Mucosa of gallbladder (tissue), 1 donor: ENCODE data around the gene CRTAC1. TPM values are rescaled to one million over a fixed set of nuclear protein-coding genes. Genes with fewer than 3 reads are reported as not detected.
"Not testable (repeated sequence)": the region's sequence is repeated elsewhere in the genome, so short reads cannot be mapped to it uniquely, and the experiment has no call there.

Source experiments
- DNase-seq: peaks from one replicate; pipeline ENCODE4 v3.0.0-alpha.2; 2020; ENCODE audit warnings: low spot score
- total RNA-seq: library from RNA; stranded (reverse); gene quantifications from one replicate; pipeline ENCODE4 v1.2.1, GENCODE V29; 2021
- donor health status: DM: no; HTN: no; CAD: no.

The CRTAC1 gene
- total RNA-seq, 1 donor from 2014 or later = 1.6 TPM

GRCh38 chr10:97869091-97870042 is 161.1 kb downstream of the CRTAC1 start:
- DNase-seq = peak; percentile 89

DNA sequence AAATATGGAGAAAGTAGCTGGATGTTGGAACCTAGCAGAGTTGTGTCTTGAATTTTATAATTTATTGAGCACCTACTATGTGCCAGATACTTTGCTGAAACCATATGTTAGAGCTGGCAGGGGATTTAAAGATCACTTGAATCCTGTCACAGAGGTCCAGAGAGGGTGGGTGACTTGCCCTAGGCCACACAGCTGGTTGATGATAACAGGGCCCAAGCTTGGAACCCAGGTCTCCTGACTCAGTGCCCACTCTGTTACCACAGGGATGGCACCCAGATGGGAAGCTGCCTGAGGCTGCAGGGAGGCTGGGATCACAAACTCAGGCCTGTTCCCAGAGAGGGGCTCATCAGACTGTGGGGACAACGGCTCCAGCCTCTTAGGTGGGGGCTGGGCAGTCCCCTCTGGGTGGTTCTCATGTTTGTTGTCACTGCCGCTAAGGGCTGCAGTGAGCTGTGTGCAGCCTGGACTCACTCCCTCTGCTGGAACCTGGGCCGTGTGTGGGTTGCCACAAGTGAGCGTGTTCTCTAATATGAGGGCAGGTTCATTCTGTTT is 162.2 kb downstream of the CRTAC1 start:
- no peak for DNase-seq

DNA sequence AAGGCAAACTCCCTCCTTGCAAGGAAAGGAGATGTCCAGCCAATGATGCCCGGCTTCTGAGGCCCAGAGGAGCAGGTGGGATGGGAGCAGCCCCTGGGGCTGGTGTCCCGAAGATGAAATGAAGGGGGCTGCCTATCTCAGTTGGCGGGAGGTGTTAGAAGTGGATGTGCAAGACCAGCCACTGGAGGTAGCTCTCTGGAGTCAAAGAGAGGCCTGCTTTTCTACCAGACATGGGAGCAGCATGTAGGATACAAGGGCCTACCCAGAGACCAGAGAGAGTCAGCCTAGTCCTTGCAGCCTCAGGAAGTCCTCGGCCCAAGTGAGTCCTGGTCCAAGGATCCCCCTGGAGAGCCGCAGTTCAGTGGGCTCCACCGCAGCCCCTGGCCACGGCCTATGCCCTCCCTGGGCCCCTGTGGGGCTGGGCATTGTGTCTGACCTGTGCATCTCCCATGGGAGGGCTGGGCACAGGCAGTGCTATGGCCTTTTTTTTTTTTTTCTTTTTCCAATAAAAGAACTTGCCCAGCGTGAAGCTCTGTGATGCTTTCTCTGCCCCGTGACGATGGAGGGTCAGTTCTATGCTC is 163.1 kb downstream of the CRTAC1 start:
- DNase-seq = no peak

DNA sequence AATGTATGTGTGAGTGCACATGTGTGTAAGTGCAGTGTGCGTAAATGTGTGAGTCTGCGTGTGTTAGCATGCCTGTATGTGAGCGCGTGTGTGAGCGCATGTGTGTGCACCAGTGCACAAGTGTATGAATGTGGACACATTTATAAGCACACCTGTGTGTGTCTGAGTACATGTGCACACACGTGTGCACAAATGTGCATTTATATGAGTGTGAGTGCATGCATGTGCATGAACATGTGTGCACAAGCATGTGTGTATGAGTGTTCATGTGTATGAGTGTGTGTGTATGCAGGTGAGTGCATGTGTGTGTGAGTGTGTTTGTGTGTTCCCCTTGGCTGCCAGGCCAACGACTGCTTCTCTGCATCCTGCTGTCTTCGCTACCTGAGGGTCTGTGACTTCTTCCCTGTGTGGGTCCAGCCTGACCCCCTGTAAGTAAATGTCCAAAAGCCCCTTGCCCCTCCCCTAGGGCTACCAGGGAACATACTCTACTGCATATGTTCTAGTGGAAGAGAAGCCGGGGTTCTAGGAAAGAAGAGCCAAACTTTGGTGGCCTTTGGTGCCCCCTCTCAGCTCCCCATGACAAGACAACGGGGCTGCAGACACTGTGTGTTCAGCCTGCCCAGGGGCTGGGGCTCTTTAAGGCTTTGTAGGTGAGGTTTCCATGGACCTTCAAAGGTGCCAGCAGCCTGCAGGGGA is 163.7 kb downstream of the CRTAC1 start:
- DNase-seq = no peak

DNA sequence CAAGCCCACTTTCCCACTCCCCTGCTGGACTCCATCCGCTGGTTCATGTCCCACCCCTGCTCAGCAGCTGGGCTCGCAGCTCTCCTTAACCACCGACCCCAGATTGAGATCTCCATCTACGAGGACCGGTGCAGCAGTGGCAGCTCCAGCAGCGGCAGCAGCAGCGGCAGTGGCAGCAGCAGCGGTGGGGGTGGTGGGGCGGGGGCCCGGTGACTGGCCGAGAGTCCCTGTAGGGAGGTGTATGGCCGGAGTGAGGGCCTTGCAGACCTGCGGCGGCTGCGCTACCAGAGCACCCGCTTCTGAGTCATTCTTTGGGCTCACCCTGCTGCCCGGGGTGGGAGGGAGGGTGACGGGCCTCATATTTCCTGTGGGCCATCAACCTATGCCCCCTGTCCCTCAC is 164.9 kb downstream of the CRTAC1 start:
- no peak for DNase-seq

DNA sequence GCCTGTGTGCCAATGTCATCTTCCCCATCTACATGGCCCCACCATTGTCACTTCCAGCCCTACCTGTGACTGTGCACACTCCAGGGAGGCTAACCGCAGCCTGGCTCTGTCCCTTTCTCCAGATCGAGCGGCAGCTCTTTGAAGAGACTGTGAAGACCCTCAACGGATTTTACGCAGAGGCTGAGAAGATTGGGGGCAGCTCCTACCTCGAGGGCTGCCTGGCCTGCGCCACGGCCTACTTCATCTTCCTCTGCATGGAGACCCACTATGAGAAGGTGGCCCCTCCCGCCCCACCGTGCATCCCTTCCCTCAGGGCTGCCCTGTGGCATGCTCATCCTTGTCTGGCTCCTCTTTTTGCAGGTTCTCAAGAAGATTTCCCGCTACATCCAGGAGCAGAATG is 166.6 kb downstream of the CRTAC1 start:
- no peak for DNase-seq

GRCh38 chr10:97861924-97862323 is 168.5 kb downstream of the CRTAC1 start:
- DNase-seq = peak; percentile 54

GRCh38 chr10:97861097-97861750 is 169.2 kb downstream of the CRTAC1 start:
- DNase-seq = peak; percentile 56

DNA sequence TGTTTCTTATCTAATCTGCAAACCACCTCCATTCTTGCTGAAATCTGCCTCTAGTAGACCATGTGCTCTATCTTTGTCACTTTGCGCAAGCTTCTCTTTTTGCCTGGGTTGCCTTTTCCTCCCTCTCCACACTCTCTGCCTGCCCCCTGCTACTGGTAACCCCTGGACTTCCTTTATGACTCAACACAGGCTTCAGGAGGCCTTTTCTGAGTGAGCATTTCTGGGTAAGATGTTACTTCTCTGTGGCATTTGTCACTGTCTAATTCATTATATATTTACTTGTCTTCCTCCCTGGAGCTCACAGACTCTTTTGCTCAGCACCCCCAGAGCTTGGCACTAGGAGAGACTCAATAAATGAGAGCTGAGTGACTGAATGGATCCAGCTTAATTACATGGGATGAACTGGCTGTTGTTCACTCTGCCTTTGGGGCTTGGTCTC is 172.4 kb downstream of the CRTAC1 start:
- DNase-seq = no peak

DNA sequence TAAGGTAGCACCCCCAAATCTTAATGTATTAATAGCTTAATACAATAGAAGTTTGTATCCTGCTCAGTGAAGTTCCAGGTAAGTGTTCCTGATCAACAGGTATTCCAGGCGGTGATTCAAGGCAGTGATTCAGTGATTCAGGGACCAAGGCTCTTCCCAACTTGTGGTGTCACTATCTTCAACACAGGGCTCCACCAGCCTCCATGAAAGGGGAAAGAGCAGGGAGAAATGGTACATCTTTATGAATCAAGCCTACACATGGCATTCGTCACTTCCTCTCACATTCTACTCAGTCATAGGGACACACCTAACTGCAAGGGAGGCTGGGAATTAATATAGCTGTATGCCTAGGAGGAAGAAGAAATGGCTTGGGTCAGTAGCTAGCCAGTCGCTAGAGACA is 175.7 kb downstream of the CRTAC1 start:
- DNase-seq = no peak

GRCh38 chr10:97852840-97853405 is 177.5 kb downstream of the CRTAC1 start:
- no peak for DNase-seq

GRCh38 chr10:97852277-97852676 is 178.1 kb downstream of the CRTAC1 start:
- DNase-seq = no peak

DNA sequence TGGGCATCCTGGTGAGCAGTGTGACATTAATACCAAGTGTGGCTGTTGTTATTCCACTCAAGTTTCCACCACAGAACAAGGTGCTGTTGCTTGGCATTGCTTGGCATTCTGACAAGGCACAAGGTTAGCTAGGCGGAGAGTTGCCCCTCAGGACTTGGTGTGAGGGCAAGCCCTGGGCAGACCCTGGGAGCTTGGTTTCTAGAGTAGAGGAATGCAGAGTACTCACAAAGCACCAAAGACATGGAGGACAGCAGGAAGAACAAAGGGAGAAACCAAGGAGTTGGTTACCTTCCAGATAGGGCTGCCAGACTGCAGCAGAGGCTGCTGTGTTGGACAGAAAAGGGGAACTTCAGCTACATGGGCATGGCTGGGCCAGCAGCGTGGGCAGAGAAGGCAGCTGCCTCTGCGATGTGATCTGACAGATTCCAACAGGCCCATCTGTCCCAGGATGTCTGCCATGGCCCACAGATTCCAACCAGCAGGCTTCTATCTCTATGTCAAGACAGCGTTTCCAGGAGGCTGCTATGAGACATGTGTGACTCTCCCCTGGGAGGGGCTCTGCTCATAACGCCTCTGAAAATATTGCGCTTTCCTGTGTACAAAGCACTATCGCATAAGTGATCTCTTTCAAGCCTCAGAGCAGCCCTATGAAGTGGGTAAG is 178.9 kb downstream of the CRTAC1 start:
- DNase-seq = no peak

- DNase-seq = no peak
These were observed 180.0 kb downstream of the CRTAC1 start for GRCh38 chr10:97850446-97850845.

DNA sequence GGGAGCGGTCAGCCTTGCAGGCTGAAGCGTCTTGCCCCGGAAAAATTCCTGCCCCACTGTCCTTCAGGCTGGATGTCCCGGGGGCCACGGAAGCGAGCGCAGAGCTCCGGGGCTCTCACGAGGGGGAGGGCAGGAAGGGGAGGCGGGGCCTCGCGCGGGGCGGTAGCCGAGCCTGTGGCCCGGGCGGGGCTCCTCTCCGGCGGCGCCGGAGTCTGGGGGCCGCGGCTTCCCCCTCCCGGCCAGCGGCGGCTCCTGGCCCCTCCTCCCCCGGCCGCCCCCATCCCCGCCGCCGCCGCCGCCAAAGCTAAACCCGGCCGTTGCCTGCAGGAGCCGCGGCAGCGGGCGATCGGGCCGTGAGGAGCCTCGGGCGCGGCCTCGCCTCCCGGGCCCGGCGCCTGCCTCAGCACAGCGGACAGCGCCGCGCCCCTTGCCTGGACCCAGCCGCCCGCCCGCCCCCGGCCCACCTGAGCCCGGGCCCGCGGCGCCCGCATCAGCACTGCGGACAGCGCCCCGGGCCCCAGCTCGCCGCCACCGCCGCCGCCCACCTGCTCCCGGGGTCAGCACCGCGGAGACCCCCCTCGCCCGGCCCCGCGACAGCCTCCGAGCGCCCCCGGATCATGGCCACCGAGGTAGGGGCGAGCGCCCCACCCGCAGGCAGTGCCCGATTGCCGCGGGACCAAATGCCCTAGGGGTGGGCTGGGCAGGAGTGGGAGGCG is 180.6 kb downstream of the CRTAC1 start, which contains the start of gene GOLGA7B:
TSS of gene GOLGA7B (plus strand) at position 157 of the 716 bp plus-strand sequence. CDS start at position 618, 461 bp downstream.
- no peak for DNase-seq

- DNase-seq = no peak
These were observed 181.2 kb downstream of the CRTAC1 start for GRCh38 chr10:97849103-97849686.

- no peak for DNase-seq
These were observed 185.7 kb downstream of the CRTAC1 start for GRCh38 chr10:97844678-97845077.

DNA sequence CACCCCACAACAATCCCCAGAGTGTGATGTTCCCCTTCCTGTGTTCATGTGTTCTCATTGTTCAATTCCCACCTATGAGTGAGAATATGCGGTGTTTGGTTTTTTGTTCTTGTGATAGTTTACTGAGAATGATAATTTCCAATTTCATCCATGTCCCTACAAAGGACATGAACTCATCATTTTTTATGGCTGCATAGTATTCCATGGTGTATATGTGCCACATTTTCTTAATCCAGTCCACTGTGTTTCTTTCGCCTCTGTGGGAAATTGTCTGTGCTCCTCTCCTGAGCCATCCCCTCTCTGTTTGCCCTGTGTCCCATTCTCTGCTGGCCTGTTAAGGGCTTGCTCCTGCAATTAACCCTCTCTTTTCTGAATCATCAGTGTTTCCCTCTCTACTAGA is 186.4 kb downstream of the CRTAC1 start:
- DNase-seq = not testable (repeated sequence)

DNA sequence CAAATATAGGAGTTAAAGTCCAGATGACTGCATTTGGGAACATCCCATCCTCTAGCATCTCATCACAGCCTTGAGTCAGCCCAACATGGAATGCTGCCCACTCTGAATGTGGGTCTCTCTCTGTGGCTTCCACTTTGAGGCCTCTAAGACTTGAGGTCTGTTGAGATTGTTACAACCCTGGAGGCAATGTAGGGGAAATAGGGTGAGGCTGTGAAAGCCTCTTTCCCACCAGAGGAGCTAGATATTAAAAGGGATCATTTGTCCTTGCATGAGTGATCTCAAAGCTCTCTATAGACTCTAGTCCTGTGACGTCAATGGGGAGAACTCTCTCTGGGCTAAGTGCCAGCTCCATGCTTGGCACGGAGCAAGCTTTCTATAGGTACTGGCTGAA is 187.1 kb downstream of the CRTAC1 start:
- no peak for DNase-seq
